KMS-11 (cell line): Measurements from ENCODE around the gene SOX18.

Source experiments
- H2AFZ ChIP-seq: fragments of 200-600 bp; sonication (generic); 2 replicates; pipeline ENCODE4 v1.6.1; 2016; ENCODE audit warnings: antibody characterized with exemption, mixed run types, low read depth
- H3K27ac ChIP-seq: fragments of 200-600 bp; sonication (generic); 2 replicates; pipeline ENCODE4 v1.6.1; 2016; ENCODE audit warnings: mild to moderate bottlenecking, mixed run types
- H3K27me3 ChIP-seq: fragments of 200-600 bp; sonication (generic); 2 replicates; pipeline ENCODE4 v1.6.1; 2017; ENCODE audit warnings: mild to moderate bottlenecking, low read depth, mixed run types, moderate library complexity; ENCODE audit not compliant: insufficient read depth
- H3K36me3 ChIP-seq: fragments of 200-600 bp; sonication (generic); 2 replicates; pipeline ENCODE4 v1.6.1; 2017; ENCODE audit warnings: mild to moderate bottlenecking, mixed run types; ENCODE audit not compliant: insufficient read depth
- H3K4me1 ChIP-seq: fragments of 200-600 bp; sonication (generic); 2 replicates; pipeline ENCODE4 v1.6.1; 2016; ENCODE audit warnings: mild to moderate bottlenecking, low read depth, mixed run types; ENCODE audit not compliant: poor library complexity, severe bottlenecking
- H3K4me2 ChIP-seq: fragments of 200-600 bp; sonication (generic); 2 replicates; pipeline ENCODE4 v1.7.0; 2016; ENCODE audit warnings: mild to moderate bottlenecking, mixed run types
- H3K4me3 ChIP-seq: fragments of 200-600 bp; sonication (generic); IDR thresholded peaks from 2 replicates; pipeline ENCODE4 v1.6.1; 2017; ENCODE audit warnings: low read depth, low read length, mixed read lengths; ENCODE audit not compliant: insufficient read depth
- H3K79me2 ChIP-seq: fragments of 200-600 bp; sonication (generic); 2 replicates; pipeline ENCODE4 v1.6.1; 2016; ENCODE audit warnings: low read depth, mixed run types; ENCODE audit not compliant: insufficient read depth
- H3K9ac ChIP-seq: fragments of 200-600 bp; sonication (generic); 2 replicates; pipeline ENCODE4 v1.6.1; 2016; ENCODE audit warnings: mild to moderate bottlenecking, mixed run types
- H4K20me1 ChIP-seq: fragments of 200-600 bp; sonication (generic); 2 replicates; pipeline ENCODE4 v1.6.1; 2016; ENCODE audit warnings: mild to moderate bottlenecking, mixed run types; ENCODE audit not compliant: insufficient read depth
- TF ChIP-seq, protein P1 (sequence below): fragments of 200-600 bp; sonication (generic); conservative IDR thresholded peaks from 2 replicates; pipeline ENCODE4 v1.6.1; 2017; ENCODE audit warnings: low read depth, mild to moderate bottlenecking, antibody characterized with exemption, low read length, moderate library complexity, mixed read lengths

SOX18 gene

DNA sequence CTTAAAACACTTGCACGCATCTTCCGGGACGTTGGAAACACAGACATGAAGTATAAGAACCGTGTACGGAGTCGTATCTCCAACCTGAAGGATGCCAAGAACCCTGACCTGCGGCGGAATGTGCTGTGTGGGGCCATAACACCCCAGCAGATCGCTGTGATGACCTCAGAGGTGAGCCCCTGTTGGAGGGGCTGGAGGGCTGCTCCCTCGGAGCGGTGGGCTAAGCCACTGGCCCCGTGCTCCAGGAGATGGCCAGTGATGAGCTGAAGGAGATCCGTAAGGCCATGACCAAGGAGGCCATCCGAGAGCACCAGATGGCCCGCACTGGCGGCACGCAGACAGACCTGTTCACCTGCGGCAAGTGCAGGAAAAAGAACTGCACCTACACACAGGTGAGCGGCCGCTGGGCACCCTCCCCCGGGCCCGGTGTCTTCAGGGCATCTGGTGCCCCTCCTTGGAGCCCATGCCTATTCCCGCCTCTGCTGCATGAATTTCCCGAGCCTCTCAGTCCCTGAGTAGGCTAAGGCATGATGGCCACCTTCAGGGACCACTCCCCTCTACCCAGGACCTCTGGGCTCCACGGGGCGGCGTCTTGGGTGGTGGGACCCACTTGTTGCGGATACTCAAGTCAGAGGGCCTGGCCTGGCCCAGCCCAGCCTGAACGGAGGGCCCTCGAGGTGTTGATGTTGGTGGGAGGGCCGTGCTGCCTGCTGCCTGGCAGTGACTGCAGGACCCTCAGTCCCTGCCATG lies 21.0 kb upstream of the SOX18 start:
- Histone ChIP-seq H3K4me1 (peaks cover 20% of the 10 kb centered on the region), H4K20me1 (no peaks in the 10 kb centered on the region), H3K27ac (no peak overlapping the region), H3K79me2 (no peaks in the 10 kb centered on the region), H3K36me3 (no peaks in the 10 kb centered on the region), H2AFZ (no peak overlapping the region), H3K4me3 (no peak overlapping the region), H3K4me2 (no peak overlapping the region), H3K27me3 (no peaks in the 10 kb centered on the region), H3K9ac (no peak overlapping the region)
- TF ChIP-seq, protein P1, sequence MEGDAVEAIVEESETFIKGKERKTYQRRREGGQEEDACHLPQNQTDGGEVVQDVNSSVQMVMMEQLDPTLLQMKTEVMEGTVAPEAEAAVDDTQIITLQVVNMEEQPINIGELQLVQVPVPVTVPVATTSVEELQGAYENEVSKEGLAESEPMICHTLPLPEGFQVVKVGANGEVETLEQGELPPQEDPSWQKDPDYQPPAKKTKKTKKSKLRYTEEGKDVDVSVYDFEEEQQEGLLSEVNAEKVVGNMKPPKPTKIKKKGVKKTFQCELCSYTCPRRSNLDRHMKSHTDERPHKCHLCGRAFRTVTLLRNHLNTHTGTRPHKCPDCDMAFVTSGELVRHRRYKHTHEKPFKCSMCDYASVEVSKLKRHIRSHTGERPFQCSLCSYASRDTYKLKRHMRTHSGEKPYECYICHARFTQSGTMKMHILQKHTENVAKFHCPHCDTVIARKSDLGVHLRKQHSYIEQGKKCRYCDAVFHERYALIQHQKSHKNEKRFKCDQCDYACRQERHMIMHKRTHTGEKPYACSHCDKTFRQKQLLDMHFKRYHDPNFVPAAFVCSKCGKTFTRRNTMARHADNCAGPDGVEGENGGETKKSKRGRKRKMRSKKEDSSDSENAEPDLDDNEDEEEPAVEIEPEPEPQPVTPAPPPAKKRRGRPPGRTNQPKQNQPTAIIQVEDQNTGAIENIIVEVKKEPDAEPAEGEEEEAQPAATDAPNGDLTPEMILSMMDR, result no peak

DNA sequence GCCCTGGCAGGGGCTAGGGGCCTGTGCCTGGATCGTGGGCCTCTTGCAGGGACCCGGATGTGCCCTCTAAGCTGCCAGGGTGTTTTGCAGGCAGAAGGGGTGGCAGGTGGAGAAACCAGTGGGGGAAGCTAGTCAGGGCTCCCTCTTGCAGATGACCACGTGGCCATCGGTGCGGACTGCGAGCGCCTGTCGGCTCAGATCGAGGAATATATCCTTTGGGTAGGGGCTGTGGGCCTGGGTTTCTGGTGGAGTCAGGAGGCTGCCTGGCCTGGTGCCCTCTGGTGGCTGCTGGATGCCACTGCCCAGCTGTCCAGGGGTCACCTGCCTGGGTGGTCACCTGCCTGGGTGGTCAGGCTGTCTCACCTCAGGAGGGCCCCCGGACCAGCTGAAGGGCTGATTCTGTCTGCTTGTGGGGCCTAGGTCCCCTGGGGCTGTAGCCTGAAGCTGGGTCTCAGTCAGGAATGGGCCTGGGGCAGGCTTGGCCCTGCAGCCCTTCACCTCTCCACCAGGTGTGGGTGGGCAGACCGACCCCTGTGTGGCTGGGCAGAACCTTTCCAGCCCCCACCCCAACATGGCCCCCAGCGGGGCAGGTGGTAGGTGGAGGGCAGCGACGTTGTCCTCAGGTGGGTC lies 20.3 kb upstream of the SOX18 start:
- Histone ChIP-seq H3K27ac (no peak overlapping the region), H3K9ac (no peak overlapping the region), H3K4me2 (no peak overlapping the region), H3K4me1 (peaks cover 27% of the 10 kb centered on the region), H3K36me3 (no peaks in the 10 kb centered on the region), H4K20me1 (no peaks in the 10 kb centered on the region), H3K79me2 (no peaks in the 10 kb centered on the region), H2AFZ (no peak overlapping the region), H3K27me3 (no peaks in the 10 kb centered on the region), H3K4me3 (no peak overlapping the region)
- TF ChIP-seq, protein P1, result peak; percentile 86

DNA sequence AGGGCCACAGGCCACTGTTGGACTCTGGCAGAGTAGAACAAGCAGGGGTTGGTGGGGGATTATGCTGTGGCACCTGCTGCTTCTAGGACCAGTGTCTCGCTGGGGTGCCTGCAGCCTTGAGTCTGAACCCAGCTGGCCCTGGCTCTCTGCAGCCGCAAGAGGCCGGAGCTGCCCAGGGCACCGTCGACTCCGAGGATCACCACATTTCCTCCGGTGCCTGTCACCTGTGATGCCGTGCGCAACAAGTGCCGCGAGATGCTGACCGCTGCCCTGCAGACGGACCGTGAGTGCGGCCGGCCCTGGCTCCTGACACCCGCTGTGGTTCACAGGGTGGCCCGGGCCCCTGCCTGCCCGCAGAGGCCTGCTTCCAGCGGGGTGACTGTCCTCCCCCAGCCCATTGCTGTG lies 19.8 kb upstream of the SOX18 start:
- Histone ChIP-seq H4K20me1 (no peaks in the 10 kb centered on the region), H3K4me2 (no peak overlapping the region), H3K27me3 (no peaks in the 10 kb centered on the region), H3K79me2 (peaks cover 4% of the 10 kb centered on the region; the same call in 1 of the 2 replicates), H3K9ac (no peak overlapping the region), H3K4me3 (no peak overlapping the region), H3K27ac (no peak overlapping the region), H2AFZ (no peak overlapping the region), H3K36me3 (no peaks in the 10 kb centered on the region), H3K4me1 (peaks cover 32% of the 10 kb centered on the region)
- TF ChIP-seq, protein P1, result no peak

DNA sequence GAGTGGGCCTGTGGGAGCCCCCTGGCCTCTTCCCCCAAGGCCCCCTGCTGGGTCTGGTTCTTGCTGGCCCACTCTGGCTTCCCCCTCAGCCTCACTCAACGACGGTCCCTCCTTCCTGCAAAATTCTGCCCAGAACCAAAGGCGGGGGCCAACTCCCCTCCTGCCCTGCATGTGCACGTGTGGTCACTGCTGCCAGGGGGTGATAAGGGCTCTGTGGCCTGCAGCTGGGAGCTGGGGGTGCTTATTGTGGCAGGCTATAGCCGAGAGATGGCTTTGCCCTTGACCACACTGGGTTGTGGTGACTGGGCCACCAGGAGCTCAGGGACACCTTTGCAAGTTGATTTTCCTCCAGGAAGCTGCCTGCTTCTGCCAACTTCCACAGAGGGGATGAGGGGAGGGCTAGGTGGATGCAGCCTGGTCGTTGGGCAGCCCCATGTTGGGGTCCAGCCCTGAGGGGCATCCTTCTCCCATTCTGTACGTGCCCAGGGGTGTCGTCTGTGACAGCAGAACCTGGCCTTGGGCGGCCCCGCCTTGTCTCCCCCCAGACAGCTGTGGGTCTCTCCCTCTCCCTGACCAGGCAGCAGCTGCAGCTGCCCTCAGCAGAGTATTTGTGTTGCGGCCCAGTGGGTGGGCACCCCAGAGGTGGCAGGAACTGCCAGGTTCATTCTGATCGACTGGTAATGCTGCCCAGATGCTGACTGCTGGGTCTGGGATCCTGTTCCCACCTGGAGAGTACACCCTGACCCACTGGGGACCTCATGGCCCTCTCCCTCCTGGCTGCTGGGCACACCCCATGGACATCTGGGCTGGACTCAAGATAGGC lies 19.2 kb upstream of the SOX18 start:
- TF ChIP-seq, protein P1, result no peak
- Histone ChIP-seq H3K4me1 (peaks cover 38% of the 10 kb centered on the region), H3K4me3 (no peak overlapping the region), H2AFZ (no peak overlapping the region), H3K27me3 (no peaks in the 10 kb centered on the region), H3K4me2 (no peak overlapping the region), H4K20me1 (no peaks in the 10 kb centered on the region), H3K79me2 (peaks cover 9% of the 10 kb centered on the region; the same call in 1 of the 2 replicates), H3K9ac (no peak overlapping the region), H3K27ac (no peak overlapping the region), H3K36me3 (no peaks in the 10 kb centered on the region)
